Measurements from ENCODE around the gene PLA2G2D.

PLA2G2D gene

DNA sequence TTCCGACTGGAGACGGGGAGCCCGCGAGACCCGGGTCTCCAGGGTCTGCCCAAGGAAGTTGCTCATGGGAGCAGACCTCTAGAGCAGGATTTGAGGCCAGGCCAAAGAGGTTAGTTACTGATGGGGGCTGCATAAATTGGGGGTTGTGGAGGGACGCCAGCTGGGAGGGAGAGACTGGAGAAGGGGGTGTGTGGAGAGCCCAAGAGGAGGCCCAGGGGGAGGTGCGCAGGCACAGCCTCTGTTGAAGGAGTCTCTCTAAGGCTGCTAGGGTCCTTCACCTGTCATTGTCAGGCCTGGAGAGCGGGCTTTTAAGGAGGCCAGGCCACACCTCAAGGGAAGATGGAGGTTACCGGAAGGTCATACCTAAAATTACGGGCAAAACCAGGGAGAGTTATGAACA, 49.0 kb downstream of the PLA2G2D start:
- TF ChIP-seq SPI1 (IDR thresholded peaks at IDR 0.05; ENCODE audit: borderline replicate concordance, low read depth): no peak
- TF ChIP-seq POLR2AphosphoS5 (IDR thresholded peaks at IDR 0.05; ENCODE audit: low read depth): no peak
- TF ChIP-seq GABPA (IDR thresholded peaks at IDR 0.05; ENCODE audit: low read depth): no peak
- TF ChIP-seq REST (IDR thresholded peaks at IDR 0.05; ENCODE audit: insufficient replicate concordance, low read depth): no peak
- no peak for TF ChIP-seq CTCF (IDR thresholded peaks at IDR 0.05; ENCODE audit: insufficient read depth, low read length)
- no peak for DNase-seq (ENCODE audit: low read depth in 1 of 2, low spot score in 1 of 2)
- Histone ChIP-seq H3K4me3 (replicated peaks; ENCODE audit: insufficient read depth, low read length) (no peak overlapping the region), H3K27me3 (ENCODE audit: insufficient read depth, poor library complexity, severe bottlenecking) (no peaks in the 10 kb centered on the region), H3K27ac (replicated peaks) (no peak overlapping the region)

DNA sequence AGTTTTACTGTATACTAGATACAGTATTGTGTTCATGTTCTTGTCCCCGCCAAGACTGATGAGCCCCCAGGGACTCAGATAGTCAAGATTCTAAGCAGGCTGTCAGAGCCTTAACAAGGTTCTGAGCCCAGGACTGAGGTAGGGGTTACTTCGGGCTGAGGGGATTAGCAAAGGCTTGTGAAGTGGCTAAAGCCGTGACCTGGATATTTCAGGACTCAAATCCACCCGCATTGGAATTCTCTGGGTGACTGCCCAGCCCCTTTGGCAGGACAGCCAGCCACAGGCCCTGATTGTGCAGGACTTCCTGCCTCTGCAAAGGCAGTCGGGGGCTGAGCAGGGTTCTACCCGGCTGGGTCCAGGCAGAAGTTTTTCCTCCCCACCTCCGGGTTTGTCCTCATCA, 49.5 kb downstream of the PLA2G2D start, which contains the start of gene PLA2G5:
Gene PLA2G5, plus strand, starts transcription at position 321 of the 400 bp plus-strand sequence. CDS start 14,637 bp downstream, outside the sequence.
- Histone ChIP-seq H3K4me3 (replicated peaks; ENCODE audit: insufficient read depth, low read length) (no peak within 1 kb of the TSS), H3K27me3 (ENCODE audit: insufficient read depth, poor library complexity, severe bottlenecking) (peaks cover 2% of the 10 kb centered on the region), H3K27ac (replicated peaks) (no peak within 1 kb of the TSS)
- DNase-seq (ENCODE audit: low read depth in 1 of 2, low spot score in 1 of 2): no peak
- no peak for TF ChIP-seq REST (IDR thresholded peaks at IDR 0.05; ENCODE audit: insufficient replicate concordance, low read depth)
- no peak for TF ChIP-seq CTCF (IDR thresholded peaks at IDR 0.05; ENCODE audit: insufficient read depth, low read length)
- no peak for TF ChIP-seq POLR2AphosphoS5 (IDR thresholded peaks at IDR 0.05; ENCODE audit: low read depth)
- TF ChIP-seq SPI1 (IDR thresholded peaks at IDR 0.05; ENCODE audit: borderline replicate concordance, low read depth): no peak
- no peak for TF ChIP-seq GABPA (IDR thresholded peaks at IDR 0.05; ENCODE audit: low read depth)

DNA sequence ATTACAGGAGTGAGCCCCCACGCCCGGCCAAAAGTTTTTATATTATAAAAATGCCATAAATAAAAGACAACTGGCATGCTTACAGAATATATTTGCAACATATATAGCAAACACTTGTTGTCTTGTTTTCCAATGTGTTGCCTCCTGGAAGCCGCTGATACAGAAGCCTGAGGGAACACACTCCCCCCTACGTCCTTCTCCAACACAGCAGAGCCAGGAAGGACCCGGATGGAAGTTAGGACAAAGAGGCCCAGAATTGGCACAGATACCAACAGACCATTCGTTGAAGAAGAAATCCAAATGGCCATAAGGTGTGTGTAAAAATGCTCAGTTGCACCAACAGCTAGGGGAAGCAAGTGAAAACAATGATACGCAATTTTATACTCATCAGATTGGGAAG, 50.6 kb downstream of the PLA2G2D start:
- Histone ChIP-seq H3K27me3 (ENCODE audit: insufficient read depth, poor library complexity, severe bottlenecking) (peaks cover 2% of the 10 kb centered on the region), H3K27ac (replicated peaks) (no peak overlapping the region), H3K4me3 (replicated peaks; ENCODE audit: insufficient read depth, low read length) (no peak overlapping the region)
- DNase-seq (ENCODE audit: low read depth in 1 of 2, low spot score in 1 of 2): no peak
- TF ChIP-seq SPI1 (IDR thresholded peaks at IDR 0.05; ENCODE audit: borderline replicate concordance, low read depth) (no peak), POLR2AphosphoS5 (IDR thresholded peaks at IDR 0.05; ENCODE audit: low read depth) (no peak), GABPA (IDR thresholded peaks at IDR 0.05; ENCODE audit: low read depth) (no peak), CTCF (IDR thresholded peaks at IDR 0.05; ENCODE audit: insufficient read depth, low read length) (no peak), REST (IDR thresholded peaks at IDR 0.05; ENCODE audit: insufficient replicate concordance, low read depth) (no peak)

All from HL-60 (cell line).